Activated CD8-positive, alpha-beta memory T cell treated with anti-CD3 and anti-CD28 coated beads, Interleukin-2, amount 50 U/mL, for 48 hours (primary cell): ENCODE results near the gene FBXW2.
"Not testable (repeated sequence)": the region's sequence is repeated elsewhere in the genome, so short reads cannot be mapped to it uniquely, and the experiment has no call there.

Source experiments
- DNase-seq: peaks from one replicate; pipeline ENCODE4 v3.0.0-alpha.2; 2020

FBXW2 gene, protein sequence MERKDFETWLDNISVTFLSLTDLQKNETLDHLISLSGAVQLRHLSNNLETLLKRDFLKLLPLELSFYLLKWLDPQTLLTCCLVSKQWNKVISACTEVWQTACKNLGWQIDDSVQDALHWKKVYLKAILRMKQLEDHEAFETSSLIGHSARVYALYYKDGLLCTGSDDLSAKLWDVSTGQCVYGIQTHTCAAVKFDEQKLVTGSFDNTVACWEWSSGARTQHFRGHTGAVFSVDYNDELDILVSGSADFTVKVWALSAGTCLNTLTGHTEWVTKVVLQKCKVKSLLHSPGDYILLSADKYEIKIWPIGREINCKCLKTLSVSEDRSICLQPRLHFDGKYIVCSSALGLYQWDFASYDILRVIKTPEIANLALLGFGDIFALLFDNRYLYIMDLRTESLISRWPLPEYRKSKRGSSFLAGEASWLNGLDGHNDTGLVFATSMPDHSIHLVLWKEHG

DNA sequence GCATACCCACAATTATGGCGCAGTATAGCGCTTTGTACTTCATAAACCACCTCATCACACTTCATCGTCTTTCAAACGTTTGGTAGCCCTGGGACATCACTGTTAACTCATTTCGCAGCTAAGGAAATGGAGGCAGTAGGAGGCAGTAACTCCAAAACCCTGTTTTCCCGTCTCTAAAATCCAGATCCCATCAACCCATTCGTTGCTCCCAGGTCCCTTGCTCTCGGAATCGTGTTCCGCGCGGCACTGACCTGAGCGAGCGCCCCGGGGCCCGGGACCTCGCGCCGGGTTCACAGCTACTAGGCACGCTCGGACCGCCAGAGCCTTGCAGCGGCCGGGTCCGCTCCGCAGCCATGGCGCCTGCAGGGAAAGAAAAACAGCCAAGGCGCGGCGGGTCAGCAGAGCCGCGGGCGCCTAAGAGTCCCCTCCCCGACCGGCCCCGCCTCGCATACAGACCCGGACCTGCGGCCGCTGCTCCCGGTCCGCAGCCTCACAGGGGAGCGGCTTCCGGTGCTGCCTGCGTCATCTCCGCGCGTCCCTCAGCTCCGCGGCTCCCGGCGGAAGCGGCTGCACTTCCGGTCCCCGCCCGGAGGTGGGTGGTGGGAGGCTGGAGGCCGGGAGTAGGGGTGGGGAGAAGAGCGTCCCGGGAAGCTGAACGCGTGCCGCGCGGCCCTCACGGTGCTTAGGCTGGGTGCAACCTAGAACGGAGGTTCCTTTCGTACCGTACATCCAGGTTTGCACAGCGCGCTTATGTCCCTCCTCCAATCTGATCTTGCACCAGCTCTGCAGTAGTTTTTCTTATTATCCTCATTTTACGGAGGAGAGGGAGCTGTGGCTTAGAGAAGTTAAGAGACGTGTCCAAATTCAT, at the start of gene FBXW2:
FBXW2 (minus strand) TSS at position 519 of the 868 bp plus-strand sequence. CDS start 5,158 bp downstream, outside the sequence.
- peak; percentile 96 for DNase-seq

DNA sequence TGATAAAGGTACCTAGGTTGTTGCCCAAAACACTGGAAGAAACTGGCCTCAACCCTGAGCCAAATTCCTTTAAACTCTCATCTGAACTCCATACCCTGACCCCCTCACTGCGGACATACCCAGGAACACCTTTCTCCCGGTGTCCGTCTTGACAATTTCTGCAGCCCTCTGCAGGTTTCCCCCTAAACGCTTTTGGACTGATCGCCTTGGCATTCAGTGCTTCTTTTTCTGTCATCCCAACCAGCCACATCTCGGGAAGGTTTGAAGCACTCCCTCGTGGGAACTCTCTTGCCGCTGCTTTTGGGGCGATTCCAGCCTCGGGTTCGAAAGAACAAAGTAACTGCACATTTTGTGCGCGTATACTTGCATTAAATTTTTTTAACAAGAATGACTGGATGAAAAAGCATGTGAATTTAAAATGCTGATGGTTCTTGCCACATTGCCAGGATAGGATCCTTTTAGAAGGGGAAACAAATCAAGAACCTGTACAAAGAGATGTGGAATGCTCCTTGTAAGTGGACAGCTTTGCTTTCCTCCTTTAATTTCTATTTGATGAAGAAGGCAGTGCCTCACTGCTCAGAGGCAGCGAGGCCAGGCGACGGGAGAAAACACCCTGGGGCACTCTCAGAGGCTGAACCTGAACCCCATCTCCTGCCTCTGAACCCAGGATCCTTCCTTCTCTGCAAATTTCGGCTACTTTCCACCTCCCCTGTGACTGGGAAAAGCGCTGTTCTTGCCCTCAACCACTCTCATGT, 48.9 kb upstream of the FBXW2 start:
- peak; percentile 51 for DNase-seq

DNA sequence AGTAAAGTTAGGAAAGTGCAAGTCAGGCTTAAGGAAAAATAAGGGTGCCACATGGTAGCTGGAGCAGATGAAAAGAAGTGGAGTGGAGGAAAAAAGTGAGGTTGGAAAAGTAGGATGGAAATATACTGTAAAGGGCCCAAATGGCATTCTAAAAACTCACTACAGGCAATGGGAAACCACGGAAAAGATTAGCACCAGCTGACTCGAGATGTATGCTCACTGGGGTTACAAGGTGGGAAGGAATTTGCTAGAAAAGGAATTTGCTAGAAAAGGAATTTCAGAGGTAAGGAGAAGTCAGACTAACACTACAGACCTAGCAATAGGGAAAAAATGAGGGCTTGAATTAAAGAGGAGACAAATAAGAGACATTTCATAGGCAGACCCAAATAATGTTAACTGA, 45.9 kb upstream of the FBXW2 start:
- DNase-seq: no peak

DNA sequence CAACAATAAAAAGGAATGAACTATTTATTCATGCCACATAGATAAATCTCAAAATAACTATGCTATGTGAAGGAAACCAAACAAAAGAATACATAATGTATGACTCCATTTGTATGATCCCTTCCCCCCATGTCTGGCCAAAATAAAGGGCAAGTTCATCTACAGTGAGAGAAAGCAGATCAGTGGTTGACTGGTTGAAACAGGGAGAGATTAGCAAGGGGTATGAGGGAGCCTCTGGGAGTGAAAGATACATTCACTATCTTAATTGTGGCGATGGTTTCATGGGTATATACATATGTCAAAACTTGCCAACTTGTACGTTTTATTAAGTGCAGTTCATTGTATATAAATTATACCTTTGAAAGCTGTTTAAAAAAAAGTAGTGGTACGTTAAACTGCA, 44.7 kb upstream of the FBXW2 start:
- no peak for DNase-seq

DNA sequence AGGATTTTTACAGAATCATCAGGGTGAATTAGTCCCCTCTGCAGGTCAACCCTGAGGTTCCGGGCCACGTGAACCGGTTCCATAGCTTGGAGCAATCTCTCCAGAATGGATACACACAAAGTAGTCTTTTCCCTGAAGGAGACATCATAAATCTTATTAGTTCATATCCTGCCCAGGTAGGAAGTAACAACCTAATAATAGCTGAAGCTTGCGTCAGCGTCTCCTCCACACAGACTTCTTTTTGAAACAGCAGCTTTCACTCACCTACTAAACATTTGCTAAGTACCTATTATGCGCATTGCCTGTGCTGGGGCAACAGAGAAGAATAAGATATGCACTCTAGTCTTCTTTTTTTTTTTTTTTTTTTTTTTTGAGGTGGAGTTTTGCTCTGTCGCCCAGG, 40.1 kb upstream of the FBXW2 start:
- DNase-seq: no peak

DNA sequence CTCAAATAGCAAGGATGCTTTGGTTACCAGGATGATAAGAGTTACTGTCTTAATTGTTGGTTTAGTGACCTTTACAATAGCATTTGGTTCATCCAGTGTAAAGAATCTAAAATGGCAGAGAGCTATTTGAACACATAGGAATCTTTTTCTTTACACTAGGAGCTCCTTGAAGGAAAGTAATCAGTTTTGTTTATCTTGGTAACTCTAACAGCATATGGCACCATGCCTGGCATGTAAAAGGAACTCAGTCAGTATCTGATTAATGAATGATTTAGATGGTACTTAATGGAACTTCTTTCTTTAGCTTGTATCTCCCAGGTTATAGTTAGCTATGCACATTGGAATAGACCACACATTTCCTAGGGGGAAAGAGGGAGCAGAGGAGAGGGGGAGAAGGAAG, 39.6 kb upstream of the FBXW2 start:
- no peak for DNase-seq

DNA sequence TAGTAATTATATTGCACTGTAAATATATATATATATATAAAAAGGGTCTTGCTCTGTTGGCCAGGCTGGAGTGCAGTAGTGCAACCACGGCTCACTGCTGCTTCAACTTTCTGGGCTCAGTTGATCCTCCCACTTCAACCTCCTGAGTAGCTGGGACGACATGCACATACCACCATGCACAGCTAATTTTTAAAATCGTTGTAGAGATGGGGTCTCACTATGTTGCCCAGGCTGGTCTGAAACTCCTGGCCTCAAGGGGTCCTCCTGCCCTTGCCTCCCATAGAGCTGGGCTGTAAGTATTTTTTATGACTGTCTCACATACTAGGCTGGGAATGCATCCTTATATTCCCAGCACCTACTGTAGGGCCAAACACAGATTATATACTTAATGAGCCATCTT, 37.6 kb upstream of the FBXW2 start:
- no peak for DNase-seq

DNA sequence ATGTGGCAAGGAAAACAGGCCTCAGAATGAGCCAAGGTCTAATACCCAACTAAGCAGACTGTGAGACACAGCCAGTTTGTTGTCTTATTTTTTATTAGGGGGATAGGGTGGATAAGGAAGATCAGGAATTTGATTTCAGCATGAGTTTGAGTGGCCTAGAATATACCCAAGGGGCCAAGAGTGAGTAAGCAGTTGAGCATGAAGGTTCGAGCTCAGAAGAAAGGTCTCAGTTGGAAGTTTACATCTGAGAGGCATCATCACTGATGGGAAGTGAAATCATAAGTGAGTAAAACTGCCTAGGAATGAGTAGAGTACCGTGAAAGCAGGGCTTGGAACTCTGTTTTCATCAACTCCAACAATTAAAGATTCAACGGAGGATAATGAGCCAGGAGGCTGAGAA, 36.9 kb upstream of the FBXW2 start:
- no peak for DNase-seq

DNA sequence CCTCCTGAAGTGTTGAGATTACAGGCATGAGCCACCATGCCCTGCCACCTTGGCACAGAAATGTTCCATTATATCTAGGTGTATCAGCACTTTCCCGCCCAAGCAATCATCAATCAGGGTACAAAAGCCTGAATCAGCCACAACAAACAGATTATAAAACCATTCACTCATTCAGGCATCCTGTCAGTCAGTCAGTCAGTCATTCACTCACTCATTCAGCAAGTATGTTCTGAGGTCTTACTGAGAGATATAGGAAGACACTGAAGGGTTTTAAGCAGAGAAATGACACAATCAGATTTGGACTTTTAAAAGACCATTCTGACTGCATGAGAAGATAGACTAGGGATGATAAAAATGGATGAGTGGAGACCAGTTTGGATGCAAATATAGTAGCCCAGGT, 36.4 kb upstream of the FBXW2 start:
- no peak for DNase-seq

DNA sequence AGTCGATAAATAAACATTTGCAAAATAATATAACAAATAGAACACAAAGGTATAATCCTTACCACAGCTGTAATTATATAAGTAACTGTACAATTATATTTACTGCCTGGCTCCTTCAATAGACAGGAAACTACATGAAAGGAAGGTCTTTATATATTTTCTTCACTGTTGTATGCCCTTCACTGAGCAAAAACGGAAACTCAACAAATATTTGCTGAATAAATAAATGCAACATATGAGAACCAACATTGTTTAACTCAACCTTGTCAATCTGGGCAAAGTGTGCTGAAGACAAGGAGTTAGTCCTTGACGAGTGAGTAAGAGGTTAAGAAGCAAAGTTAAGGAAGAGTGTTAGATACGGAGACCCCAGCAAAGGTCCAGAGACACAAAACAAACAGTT, 26.9 kb upstream of the FBXW2 start:
- DNase-seq: no peak

DNA sequence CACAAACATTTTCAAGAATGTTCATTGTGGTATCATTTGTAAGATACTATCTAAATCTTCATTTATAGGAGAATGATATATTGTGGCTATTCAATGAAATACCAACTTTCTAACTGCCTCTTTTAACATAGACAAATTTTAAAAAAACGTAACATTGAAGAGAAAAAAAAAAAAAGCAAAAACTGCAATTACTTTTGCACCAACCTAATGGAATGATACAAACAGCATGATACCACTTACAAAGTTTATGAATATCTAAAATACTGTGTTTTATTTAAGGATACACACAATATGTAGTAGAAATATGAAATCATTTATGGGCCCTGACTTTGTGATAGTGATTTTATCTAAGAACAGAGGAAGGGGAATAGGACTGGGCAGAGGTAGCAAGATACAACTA, 25.4 kb upstream of the FBXW2 start:
- DNase-seq: no peak

DNA sequence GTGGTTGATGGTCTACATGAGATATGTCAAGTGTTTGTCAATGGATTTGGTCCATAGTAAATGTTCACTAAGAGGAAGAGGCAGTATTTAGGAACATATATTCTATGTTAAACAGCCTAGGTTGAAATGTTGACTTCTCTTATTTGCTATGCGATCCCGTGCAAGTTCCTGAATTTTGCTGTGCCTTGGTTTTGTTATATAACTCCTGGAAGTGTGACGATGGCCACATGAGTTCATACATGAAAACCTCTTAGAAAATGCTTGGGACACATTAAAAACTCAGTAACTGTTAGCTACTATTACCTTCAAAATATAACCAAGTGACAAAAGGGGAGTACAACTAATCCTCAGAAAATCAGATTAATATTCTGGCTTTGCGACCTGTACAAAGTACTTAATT, 21.9 kb upstream of the FBXW2 start:
- DNase-seq: no peak

DNA sequence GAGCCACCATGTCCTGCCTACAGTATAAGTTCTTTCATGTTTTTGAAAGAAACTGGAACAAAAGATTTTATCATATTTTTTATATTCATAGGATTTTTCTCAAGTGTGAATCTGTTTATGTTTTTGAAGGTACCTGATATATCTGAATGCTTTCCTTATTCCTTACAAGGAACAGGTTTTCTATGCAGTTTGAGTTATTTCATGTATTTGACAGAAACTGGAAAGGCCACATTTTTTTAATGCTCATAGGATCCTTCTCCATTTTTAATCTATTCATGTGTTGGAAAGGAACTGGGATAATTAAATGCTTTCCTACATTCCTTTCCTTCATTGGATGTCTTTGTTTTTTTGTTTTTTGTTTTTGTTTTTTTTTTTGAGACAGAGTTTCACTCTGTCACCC, 15.7 kb upstream of the FBXW2 start:
- no peak for DNase-seq

DNA sequence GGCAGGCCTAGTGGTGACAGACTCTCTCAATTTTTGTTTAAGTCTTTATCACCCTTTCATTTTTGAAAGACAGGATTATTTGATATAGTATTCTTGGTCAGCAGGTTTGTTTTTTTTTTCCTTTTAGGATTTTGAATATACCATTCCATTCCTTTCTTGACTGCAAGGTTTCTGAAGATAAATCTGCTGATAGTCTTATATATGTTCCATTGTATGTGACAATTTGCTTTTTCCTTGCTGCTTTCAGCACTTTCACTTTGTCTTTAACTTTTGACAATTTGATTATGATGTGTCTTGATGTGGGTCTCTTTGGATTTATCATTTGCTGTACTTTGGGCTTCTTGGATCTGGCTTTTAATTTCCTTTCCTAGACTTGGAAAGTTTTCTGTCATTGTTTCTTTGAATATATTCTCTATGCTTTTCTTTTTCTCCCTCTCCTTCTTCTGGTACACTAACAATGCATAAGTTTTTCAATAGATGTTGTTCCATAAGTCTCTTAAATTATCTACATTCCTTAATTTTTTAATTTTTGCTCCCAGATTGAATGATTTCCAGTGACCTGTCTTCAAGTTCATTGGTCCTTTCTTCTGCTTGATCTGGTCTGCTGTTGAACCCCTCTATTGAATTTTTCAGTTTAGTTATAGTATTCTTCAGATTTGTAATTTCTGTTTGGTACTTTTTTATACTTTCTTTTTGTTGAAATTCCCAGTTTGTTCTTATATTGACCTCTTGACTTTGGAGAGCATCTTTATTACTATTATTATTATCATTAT, 14.6 kb upstream of the FBXW2 start:
- no peak for DNase-seq

DNA sequence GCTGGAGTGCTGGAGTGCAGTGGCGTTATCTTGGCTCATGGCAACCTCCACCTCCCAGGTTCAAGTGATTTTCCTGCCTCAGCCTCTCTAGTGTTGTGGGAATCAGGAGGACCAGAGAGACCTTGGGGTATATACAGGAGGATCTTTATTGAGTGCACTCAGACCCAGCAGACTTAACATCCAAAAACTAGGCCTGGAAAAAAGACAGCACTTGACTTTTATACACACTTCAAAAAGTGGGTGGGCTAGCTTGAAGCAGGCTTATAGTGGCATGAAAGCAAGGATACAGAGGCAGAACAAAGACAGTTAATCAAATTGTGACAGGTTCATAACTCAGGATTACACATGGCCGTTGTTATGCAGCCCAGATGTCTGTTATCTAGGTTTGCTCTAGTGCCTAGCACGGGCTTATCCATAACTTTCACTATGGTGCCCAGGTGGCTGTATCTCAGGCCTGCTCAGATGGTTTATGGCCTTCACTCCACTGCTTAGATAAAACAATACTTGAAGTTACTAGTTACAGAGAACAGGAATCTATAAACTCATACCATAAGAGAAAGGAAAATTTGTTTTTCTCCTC, 11.7 kb upstream of the FBXW2 start:
- not testable (repeated sequence) for DNase-seq

DNA sequence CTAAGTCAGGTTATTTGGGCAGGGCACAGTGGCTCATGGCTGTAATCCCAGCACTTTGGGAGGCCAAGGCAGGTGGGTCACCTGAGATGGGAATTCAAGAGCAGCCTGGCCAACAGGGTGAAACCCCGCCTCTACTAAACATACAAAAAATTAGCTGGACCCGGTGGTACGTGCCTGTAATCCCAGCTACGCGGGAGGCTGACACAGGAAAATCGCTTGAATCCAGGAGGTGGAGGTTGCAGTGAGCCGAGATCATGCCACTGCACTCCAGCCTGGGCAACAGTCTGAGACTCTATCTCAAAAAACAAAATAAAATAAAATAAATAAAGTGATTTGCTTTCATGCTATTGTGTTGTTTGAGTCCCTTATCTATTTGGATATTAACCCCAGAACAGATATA, 8.2 kb upstream of the FBXW2 start:
- no peak for DNase-seq

DNA sequence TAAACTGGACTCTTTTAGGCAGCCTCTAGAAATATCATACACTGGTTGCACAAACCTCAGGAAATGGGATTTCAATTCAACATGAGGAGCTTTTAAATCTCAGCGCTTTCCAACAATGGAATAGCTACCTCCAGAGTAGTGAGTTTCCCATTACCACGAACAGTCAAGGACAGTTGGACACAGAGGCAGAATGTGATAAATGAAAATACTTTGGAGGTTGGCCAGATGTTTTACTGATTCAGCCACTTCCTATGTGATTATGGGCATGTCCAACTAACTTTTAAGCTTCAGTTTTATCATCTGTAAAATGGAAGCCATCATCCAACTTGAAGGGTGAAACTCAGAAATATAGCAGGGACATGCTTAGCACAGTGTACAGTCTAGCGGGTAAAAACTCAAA, 2.1 kb downstream of the FBXW2 start:
- no peak for DNase-seq

DNA sequence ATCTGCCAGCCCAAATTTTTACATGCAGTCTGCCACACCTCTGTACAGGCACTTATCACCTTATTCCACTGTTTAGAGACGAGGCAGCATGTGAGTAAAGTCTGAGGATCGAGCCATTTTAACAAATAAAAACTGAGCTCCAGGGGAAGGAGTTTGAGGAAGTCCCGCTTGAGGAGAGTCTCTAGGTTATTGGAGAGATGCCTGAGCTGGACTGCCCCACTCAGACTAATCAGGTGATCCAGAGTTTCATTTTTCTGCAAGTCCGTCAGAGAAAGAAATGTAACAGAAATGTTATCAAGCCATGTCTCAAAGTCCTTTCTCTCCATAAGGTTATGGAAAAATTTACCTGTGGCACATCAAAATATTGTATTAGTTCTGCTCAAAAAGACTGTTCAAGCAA, 5.3 kb downstream of the FBXW2 start:
- DNase-seq: no peak

DNA sequence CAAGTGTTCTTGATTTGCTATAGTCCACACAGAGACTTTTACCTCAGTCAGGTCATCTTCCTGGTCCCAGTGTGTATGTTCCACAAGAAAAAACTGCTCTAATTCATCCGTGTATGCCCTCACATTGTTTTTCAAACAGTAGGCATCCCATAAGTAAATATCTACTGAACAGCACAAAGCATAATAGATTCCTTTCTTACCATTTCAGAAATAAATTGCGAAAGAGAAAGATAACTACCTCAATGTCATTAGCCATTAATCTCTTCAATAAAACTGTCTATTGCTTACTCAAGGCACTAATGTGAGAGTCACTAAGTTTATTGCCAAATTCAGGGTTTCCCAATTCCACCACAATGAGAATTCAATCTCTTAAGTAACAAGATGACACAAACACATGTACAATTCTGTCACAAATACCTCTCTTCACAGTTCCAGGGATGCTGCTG, 9.6 kb downstream of the FBXW2 start:
- no peak for DNase-seq

DNA sequence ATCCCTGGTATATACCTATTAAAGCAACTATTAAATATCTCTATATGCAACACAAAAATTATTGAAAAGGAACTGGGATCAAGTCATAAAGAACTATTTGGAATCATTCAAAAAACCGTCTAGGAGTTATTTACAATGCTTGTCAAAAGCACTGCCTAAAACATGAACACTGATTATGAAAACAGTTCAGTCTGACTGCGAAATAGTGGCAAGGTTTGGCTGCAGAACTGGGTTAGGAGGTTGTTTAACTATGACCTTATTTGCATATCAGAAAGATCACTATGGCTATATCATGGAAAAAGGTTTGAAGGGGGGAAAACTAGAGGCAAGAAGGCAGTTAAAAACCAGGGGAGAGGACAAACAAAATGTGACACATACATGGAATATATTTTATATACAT, 12.0 kb downstream of the FBXW2 start:
- DNase-seq: no peak

DNA sequence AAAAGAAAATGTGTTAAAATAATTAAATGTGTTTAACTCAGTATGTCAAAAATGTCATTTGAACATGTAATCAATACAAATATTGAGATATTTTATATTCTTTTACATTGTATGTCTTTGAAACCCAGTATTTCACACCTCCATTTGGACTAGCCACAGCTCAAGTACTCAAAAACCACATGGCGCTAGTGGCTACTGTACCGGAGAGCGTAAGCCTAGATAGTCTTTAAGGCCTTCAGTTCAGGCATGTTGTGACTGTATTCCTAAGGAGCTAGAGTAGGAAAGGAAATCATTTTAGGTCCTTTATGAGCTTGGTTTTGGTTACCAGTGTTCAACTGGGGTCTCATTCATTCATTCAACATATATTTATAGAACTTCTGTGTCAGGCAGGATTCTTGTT, 12.8 kb downstream of the FBXW2 start:
- no peak for DNase-seq

DNA sequence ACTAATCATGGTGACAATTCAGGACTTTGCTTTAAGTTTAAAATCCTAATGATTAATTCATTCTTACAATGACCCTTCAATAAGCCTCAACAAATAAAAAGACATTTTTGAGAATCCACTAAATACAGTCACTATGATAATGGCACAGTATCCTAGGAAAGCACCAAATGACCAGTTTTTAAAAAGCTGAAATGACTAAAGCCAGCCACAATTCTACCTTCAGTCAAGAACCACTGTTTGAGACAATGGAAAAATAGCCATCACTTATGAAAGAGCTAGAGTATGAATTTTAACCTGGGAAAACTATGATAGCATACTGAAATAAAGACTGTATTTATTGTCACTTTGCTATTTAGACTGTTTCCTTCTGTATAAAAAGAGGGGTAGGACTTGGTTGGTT, 14.0 kb downstream of the FBXW2 start:
- no peak for DNase-seq
